Rectal smooth muscle tissue (tissue), 1 donor: Measurements from ENCODE around the gene CHST12.
"Not testable (repeated sequence)": the region's sequence is repeated elsewhere in the genome, so short reads cannot be mapped to it uniquely, and the experiment has no call there.

Source experiments
- H3K27ac ChIP-seq: one replicate; pipeline ENCODE4 v1.7.0; 2013; ENCODE audit warnings: low read depth, low read length, inconsistent platforms
- H3K27me3 ChIP-seq: one replicate; pipeline ENCODE4 v1.7.0; 2013; ENCODE audit warnings: low read length; ENCODE audit not compliant: control insufficient read depth, insufficient read depth
- H3K36me3 ChIP-seq: one replicate; pipeline ENCODE4 v1.7.0; 2013; ENCODE audit warnings: low read length; ENCODE audit not compliant: control insufficient read depth, insufficient read depth
- H3K4me1 ChIP-seq: one replicate; pipeline ENCODE4 v1.7.0; 2013; ENCODE audit warnings: low read length; ENCODE audit not compliant: control insufficient read depth, insufficient read depth
- H3K4me3 ChIP-seq: one replicate; pipeline ENCODE4 v1.7.0; 2013; ENCODE audit warnings: low read length
- H3K9ac ChIP-seq: one replicate; pipeline ENCODE4 v1.7.0; 2013; ENCODE audit warnings: low read length

CHST12 gene

DNA sequence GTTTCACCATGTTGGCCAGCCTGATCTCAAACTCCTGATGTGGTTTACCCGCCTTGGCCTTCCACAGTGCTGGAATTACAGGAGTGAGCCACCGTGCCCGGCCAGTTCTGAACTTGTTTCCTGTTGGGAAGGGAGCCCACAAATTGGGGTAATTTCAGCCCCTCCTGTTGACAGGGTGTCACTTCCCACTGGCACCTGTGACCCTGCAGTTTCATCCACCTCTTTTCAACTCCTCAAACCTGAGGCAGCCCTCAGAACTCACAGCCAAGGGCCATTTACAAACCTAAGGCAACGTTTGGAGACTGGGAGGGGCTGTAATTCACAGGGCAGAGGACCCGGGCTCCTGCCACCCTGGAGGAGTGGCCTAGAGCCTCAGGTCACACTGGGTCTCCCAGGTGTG is 22.2 kb upstream of the CHST12 start:
- Histone ChIP-seq H3K4me3 (no peak overlapping the region), H3K9ac (no peak overlapping the region), H3K4me1 (no peaks in the 10 kb centered on the region), H3K36me3 (peaks cover 36% of the 10 kb centered on the region), H3K27ac (no peak overlapping the region), H3K27me3 (no peaks in the 10 kb centered on the region)

DNA sequence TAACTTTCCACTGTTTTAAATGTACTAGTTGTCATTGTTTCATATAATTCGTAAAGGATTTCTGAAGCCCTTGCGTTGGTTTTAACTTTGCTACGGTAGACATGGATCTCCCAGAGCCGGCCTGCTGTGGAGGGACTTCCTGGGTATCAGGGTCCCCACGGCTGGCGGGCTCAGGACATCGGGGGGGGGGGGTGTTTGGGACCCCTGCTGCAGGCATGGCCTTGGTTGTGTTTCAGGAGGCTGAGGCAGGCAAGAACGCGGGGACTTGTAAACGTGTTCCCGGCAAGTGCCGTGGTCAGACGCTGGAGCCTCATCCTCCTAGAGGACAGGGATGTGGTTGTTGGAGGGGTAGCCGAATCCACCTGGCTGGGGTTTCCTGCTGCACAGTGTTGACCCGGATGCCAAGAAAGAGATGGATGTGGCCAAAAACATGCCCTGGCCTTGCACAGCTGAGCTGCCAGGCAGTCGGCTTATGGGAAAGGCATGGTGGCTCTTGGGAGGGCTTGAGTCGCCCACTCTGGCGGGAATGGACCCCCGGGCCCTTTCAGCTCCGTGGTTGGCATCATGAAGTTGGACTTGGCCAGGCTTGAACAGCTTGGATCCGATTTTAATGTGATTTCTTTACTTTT is 21.4 kb upstream of the CHST12 start:
- H3K36me3 ChIP-seq: peaks cover 29% of the 10 kb centered on the region
- H3K27ac ChIP-seq: no peak overlapping the region
- H3K9ac ChIP-seq: no peak overlapping the region
- H3K27me3 ChIP-seq: no peaks in the 10 kb centered on the region
- no peaks in the 10 kb centered on the region for H3K4me1 ChIP-seq
- H3K4me3 ChIP-seq: no peak overlapping the region

- no peaks in the 10 kb centered on the region for H3K4me1 ChIP-seq
- peaks cover 22% of the 10 kb centered on the region for H3K36me3 ChIP-seq
- H3K27ac ChIP-seq: no peak overlapping the region
- H3K27me3 ChIP-seq: no peaks in the 10 kb centered on the region
- H3K9ac ChIP-seq: no peak overlapping the region
- H3K4me3 ChIP-seq: no peak overlapping the region
Measured at GRCh38 chr7:2383543-2384274, 19.7 kb upstream of the CHST12 start.

DNA sequence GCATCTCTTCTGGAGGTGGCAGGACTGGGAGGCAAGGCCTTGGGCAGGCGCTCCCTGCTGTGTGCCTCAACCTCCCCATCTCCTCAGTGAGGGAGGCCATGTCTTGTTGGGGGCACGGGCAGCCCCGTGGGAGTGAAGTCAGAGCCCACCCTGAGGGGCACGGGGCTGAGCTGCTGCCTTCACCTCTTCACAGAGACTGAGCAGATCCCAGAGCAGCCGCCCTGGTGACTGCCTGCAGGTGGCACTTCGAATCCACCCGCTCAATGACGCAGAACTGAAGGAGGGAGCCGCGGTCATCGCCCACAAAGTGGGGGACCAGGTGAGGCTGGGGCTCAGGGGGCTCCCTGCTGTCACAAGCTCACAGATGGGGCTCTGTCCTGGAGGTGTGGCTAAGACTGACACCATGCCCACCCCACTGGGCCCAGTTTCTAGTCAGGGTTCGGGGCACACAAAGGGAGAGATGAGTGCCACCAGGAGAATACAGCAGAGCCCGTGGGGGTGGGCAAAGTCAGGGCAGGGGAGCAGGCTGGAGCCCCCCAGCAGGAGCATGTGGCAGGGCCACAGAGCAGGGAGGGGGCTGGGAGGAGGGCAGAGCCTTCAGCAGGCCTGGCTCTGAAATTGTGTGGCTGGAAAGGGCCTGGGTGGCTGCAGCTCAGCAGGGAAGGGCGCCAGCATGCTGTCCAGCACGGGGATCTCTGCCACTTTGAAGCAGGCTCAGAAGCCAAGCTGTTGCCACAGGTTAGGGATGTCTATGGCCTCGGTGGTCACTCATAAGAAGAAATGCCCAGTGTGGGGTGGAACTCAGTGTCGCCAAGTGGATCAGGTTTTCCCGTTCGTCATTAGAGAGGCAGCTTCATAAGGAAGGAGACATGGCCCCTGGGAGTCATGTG is 18.8 kb upstream of the CHST12 start:
- peaks cover 14% of the 10 kb centered on the region for H3K36me3 ChIP-seq
- no peaks in the 10 kb centered on the region for H3K4me1 ChIP-seq
- no peak overlapping the region for H3K4me3 ChIP-seq
- no peaks in the 10 kb centered on the region for H3K27me3 ChIP-seq
- H3K9ac ChIP-seq: no peak overlapping the region
- no peak overlapping the region for H3K27ac ChIP-seq

GRCh38 chr7:2386122-2386521 is 17.3 kb upstream of the CHST12 start:
- not testable (repeated sequence) for H3K4me3 ChIP-seq, H3K4me1 ChIP-seq, H3K9ac ChIP-seq, H3K36me3 ChIP-seq, H3K27me3 ChIP-seq, H3K27ac ChIP-seq

- Histone ChIP-seq H3K27ac (no peak overlapping the region), H3K4me3 (no peak overlapping the region), H3K36me3 (peaks cover under 1% of the 10 kb centered on the region), H3K9ac (no peak overlapping the region), H3K4me1 (no peaks in the 10 kb centered on the region), H3K27me3 (no peaks in the 10 kb centered on the region)
Measured at GRCh38 chr7:2386964-2387669, 16.3 kb upstream of the CHST12 start.

- Histone ChIP-seq H3K36me3 (no peaks in the 10 kb centered on the region), H3K27ac (no peak overlapping the region), H3K27me3 (no peaks in the 10 kb centered on the region), H3K4me3 (no peak overlapping the region), H3K9ac (no peak overlapping the region), H3K4me1 (no peaks in the 10 kb centered on the region)
Measured at GRCh38 chr7:2387897-2388636, 15.3 kb upstream of the CHST12 start.

GRCh38 chr7:2388637-2388954 is 14.8 kb upstream of the CHST12 start:
- H3K4me1 ChIP-seq: no peaks in the 10 kb centered on the region
- H3K9ac ChIP-seq: no peak overlapping the region
- H3K27ac ChIP-seq: no peak overlapping the region
- H3K36me3 ChIP-seq: no peaks in the 10 kb centered on the region
- H3K4me3 ChIP-seq: no peak overlapping the region
- no peaks in the 10 kb centered on the region for H3K27me3 ChIP-seq

DNA sequence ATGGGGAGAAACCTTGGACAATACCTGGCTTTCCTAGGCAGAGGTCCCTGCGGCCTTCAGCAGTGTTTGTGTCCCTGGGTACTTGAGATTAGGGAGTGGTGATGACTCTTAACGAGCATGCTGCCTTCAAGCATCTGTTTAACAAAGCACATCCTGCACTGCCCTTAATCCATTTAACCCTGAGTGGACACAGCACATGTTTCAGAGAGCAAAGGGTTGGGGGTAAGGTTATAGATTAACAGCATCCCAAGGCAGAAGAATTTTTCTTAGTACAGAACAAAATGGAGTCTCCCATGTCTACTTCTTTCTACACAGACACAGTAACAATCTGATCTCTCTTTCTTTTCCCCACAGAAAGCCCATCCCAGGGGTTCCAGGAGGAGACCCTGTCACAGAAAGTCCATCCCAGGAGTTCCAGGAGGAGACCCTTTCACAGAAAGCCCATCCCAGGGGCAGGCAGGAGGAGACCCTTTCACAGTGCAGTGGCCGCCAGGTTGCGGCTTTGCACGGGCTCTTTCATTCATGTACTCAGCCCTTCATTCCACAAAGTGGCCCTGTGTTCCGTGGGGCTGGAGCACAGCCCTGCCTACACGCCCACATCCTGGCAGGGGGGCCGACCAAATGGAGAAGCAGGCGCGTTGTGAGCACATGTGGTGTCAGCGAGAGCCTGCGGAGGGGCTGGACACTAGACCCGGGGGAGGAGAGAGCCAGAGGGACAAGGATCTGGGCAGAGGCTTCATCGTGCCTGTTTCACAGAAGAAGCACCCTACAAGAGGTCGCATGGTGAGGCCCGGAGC is 13.2 kb upstream of the CHST12 start:
- not testable (repeated sequence) for H3K27me3 ChIP-seq, H3K9ac ChIP-seq, H3K36me3 ChIP-seq, H3K4me3 ChIP-seq, H3K27ac ChIP-seq, H3K4me1 ChIP-seq

DNA sequence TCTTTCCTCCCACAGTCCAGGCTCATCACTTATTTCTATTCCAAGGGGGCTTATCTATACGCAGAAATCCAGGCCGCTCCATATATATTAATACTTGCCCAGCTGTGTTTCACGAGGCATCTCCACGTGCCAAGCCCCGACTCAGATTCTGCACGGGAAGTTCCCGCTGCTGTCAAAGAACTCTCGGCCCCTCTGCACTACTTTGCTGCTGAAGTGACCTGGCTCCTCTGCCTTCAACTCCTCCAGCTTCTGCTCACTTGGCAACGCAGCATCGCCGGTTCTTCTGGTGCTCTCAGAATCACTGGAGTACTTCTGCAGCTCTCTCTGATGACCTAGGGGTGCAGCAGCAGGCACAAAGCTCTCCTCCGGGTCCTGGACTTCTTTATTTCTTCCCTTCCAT is 9.7 kb upstream of the CHST12 start:
- Histone ChIP-seq H3K4me3 (no peak overlapping the region), H3K4me1 (no peaks in the 10 kb centered on the region), H3K27me3 (no peaks in the 10 kb centered on the region), H3K9ac (no peak overlapping the region), H3K27ac (no peak overlapping the region), H3K36me3 (no peaks in the 10 kb centered on the region)

GRCh38 chr7:2394566-2395082 is 8.8 kb upstream of the CHST12 start:
- no peaks in the 10 kb centered on the region for H3K4me1 ChIP-seq
- no peaks in the 10 kb centered on the region for H3K27me3 ChIP-seq
- no peak overlapping the region for H3K9ac ChIP-seq
- no peak overlapping the region for H3K27ac ChIP-seq
- H3K36me3 ChIP-seq: no peaks in the 10 kb centered on the region
- H3K4me3 ChIP-seq: no peak overlapping the region
